GM23248 (cell line): ENCODE measurements around the gene ELMOD1.

Experiments
- EZH2 ChIP-seq: fragments of 200-600 bp; sonication (generic); IDR thresholded peaks from 2 replicates; pipeline ENCODE4 v1.6.1; 2018; ENCODE audit warnings: antibody characterized with exemption, mild to moderate bottlenecking; ENCODE audit not compliant: insufficient read depth, poor library complexity, severe bottlenecking
- EZH2phosphoT487 ChIP-seq: fragments of 200-600 bp; sonication (generic); IDR thresholded peaks from 2 replicates; pipeline ENCODE4 v1.6.1; 2018; ENCODE audit warnings: antibody characterized with exemption, moderate library complexity, mild to moderate bottlenecking, low read depth; ENCODE audit not compliant: insufficient read depth

GRCh38 chr11:107550304-107550703 lies 40.6 kb upstream of the ELMOD1 start:
- TF ChIP-seq EZH2phosphoT487, result no peak
- TF ChIP-seq EZH2, result no peak
